ENCODE data around the gene PLCD1.
A peak's percentile ranks its signal among the peaks of the same experiment; 100 is the strongest.

PLCD1 gene

DNA sequence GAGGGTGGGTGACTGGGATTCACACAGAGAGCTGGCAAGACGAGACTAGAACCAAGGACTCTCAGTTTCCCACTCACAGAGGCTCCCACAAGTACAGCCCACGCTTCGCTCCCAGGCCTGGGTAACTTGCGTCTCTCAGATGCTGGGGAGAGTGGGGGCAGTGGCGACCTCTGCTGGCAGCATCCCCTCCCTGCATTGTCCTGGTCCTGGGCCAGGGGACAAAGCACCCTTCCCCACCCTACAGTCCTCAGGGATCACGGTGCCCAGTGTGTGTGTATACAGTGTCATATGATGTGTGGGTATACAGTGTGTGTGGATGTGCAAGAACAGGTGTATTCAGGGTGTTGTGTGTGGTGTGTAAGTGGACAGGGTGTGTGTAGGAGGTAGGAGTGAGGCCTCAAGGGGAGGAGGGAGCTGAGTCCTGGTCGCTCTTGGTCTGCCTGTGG, 26.0 kb downstream of the PLCD1 start:
- H3K9me3 ChIP-seq (ENCODE audit: insufficient read depth, low read length): no peaks in the 10 kb centered on the region
- peaks cover 11% of the 10 kb centered on the region for H3K36me3 ChIP-seq (replicated peaks; ENCODE audit: low read depth, low read length)
- no peaks in the 10 kb centered on the region for H3K4me1 ChIP-seq (ENCODE audit: low read length)
- no peak overlapping the region for H3K9ac ChIP-seq (ENCODE audit: low read length)
- no peak overlapping the region for H3K4me2 ChIP-seq (ENCODE audit: low read length)
- H3K27ac ChIP-seq (ENCODE audit: low read length): no peak overlapping the region
- no peaks in the 10 kb centered on the region for H4K20me1 ChIP-seq (ENCODE audit: insufficient read depth, low read length)
- no peak for TF ChIP-seq EZH2phosphoT487 (IDR thresholded peaks at IDR 0.05; ENCODE audit: low read depth)
- TF ChIP-seq, protein P1, sequence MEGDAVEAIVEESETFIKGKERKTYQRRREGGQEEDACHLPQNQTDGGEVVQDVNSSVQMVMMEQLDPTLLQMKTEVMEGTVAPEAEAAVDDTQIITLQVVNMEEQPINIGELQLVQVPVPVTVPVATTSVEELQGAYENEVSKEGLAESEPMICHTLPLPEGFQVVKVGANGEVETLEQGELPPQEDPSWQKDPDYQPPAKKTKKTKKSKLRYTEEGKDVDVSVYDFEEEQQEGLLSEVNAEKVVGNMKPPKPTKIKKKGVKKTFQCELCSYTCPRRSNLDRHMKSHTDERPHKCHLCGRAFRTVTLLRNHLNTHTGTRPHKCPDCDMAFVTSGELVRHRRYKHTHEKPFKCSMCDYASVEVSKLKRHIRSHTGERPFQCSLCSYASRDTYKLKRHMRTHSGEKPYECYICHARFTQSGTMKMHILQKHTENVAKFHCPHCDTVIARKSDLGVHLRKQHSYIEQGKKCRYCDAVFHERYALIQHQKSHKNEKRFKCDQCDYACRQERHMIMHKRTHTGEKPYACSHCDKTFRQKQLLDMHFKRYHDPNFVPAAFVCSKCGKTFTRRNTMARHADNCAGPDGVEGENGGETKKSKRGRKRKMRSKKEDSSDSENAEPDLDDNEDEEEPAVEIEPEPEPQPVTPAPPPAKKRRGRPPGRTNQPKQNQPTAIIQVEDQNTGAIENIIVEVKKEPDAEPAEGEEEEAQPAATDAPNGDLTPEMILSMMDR (IDR thresholded peaks at IDR 0.05; ENCODE audit: low read depth, low read length): peak; percentile 93
- no peak overlapping the region for H2AFZ ChIP-seq (ENCODE audit: low read depth, low read length)
- H3K79me2 ChIP-seq (ENCODE audit: low read length): no peaks in the 10 kb centered on the region
- H3K27me3 ChIP-seq (ENCODE audit: low read depth, low read length): no peaks in the 10 kb centered on the region
- H3K4me3 ChIP-seq (ENCODE audit: low read length): no peak overlapping the region

DNA sequence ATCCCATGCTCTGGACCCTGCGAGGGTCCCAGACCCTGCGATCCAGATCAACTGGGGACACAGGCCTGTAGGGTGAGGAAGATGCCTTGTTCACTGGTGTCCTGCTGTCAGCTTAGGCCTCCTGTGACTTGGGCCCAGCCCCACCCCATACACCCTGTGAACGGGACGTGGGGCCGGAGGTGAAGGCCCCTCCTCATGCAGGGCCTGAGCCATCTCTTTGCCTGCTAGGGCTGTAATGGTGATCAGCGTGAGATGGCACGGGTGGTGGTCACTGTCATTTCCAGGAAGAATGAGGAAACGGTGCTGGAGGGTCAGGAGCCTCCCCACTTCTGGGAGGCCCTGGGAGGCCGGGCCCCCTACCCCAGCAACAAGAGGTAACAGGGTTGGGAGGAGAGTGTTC, 26.5 kb downstream of the PLCD1 start:
- no peak overlapping the region for H3K9ac ChIP-seq (ENCODE audit: low read length)

GRCh38 chr3:38002291-38002876, 27.1 kb downstream of the PLCD1 start:
- no peak for TF ChIP-seq EZH2phosphoT487 (IDR thresholded peaks at IDR 0.05; ENCODE audit: low read depth)
- TF ChIP-seq, protein P1 (IDR thresholded peaks at IDR 0.05; ENCODE audit: low read depth, low read length): no peak
- no peaks in the 10 kb centered on the region for H3K4me1 ChIP-seq (ENCODE audit: low read length)
- H3K4me3 ChIP-seq (ENCODE audit: low read length): no peak overlapping the region
- H3K4me2 ChIP-seq (ENCODE audit: low read length): no peak overlapping the region
- no peaks in the 10 kb centered on the region for H4K20me1 ChIP-seq (ENCODE audit: insufficient read depth, low read length)
- peaks cover 11% of the 10 kb centered on the region for H3K36me3 ChIP-seq (replicated peaks; ENCODE audit: low read depth, low read length)
- H3K27ac ChIP-seq (ENCODE audit: low read length): no peak overlapping the region
- no peaks in the 10 kb centered on the region for H3K9me3 ChIP-seq (ENCODE audit: insufficient read depth, low read length)
- no peak overlapping the region for H2AFZ ChIP-seq (ENCODE audit: low read depth, low read length)
- H3K79me2 ChIP-seq (ENCODE audit: low read length): no peaks in the 10 kb centered on the region
- no peak overlapping the region for H3K9ac ChIP-seq (ENCODE audit: low read length)
- H3K27me3 ChIP-seq (ENCODE audit: low read depth, low read length): no peaks in the 10 kb centered on the region

More for the DNA sequence above, 26.5 kb downstream of the PLCD1 start:
- no peak overlapping the region for H3K4me2 ChIP-seq (ENCODE audit: low read length)
- no peaks in the 10 kb centered on the region for H3K79me2 ChIP-seq (ENCODE audit: low read length)
- H3K9me3 ChIP-seq (ENCODE audit: insufficient read depth, low read length): no peaks in the 10 kb centered on the region
- no peak overlapping the region for H2AFZ ChIP-seq (ENCODE audit: low read depth, low read length)
- peaks cover 11% of the 10 kb centered on the region for H3K36me3 ChIP-seq (replicated peaks; ENCODE audit: low read depth, low read length)
- H3K27ac ChIP-seq (ENCODE audit: low read length): no peak overlapping the region
- no peaks in the 10 kb centered on the region for H3K4me1 ChIP-seq (ENCODE audit: low read length)
- H4K20me1 ChIP-seq (ENCODE audit: insufficient read depth, low read length): no peaks in the 10 kb centered on the region
- H3K4me3 ChIP-seq (ENCODE audit: low read length): no peak overlapping the region
- no peaks in the 10 kb centered on the region for H3K27me3 ChIP-seq (ENCODE audit: low read depth, low read length)
- TF ChIP-seq, protein P1 (IDR thresholded peaks at IDR 0.05; ENCODE audit: low read depth, low read length): no peak
- no peak for TF ChIP-seq EZH2phosphoT487 (IDR thresholded peaks at IDR 0.05; ENCODE audit: low read depth)

- no peaks in the 10 kb centered on the region for H4K20me1 ChIP-seq (ENCODE audit: insufficient read depth, low read length)
- TF ChIP-seq, protein P1 (IDR thresholded peaks at IDR 0.05; ENCODE audit: low read depth, low read length): no peak
- no peak for TF ChIP-seq EZH2phosphoT487 (IDR thresholded peaks at IDR 0.05; ENCODE audit: low read depth)
- no peak overlapping the region for H3K4me3 ChIP-seq (ENCODE audit: low read length)
- H3K9me3 ChIP-seq (ENCODE audit: insufficient read depth, low read length): no peaks in the 10 kb centered on the region
- no peak overlapping the region for H3K27ac ChIP-seq (ENCODE audit: low read length)
- H3K79me2 ChIP-seq (ENCODE audit: low read length): no peaks in the 10 kb centered on the region
- peaks cover 2% of the 10 kb centered on the region for H3K4me1 ChIP-seq (ENCODE audit: low read length)
- H3K9ac ChIP-seq (ENCODE audit: low read length): no peak overlapping the region
- peaks cover 12% of the 10 kb centered on the region for H3K36me3 ChIP-seq (replicated peaks; ENCODE audit: low read depth, low read length)
- H3K27me3 ChIP-seq (ENCODE audit: low read depth, low read length): no peaks in the 10 kb centered on the region
- no peak overlapping the region for H2AFZ ChIP-seq (ENCODE audit: low read depth, low read length)
- no peak overlapping the region for H3K4me2 ChIP-seq (ENCODE audit: low read length)
Measured at GRCh38 chr3:38001456-38002081, 27.9 kb downstream of the PLCD1 start.

All from OCI-LY3 (cell line).